GM12878 (cell line): ENCODE measurements around the gene COBLL1.

ENCODE experiments used
- FOXK2 ChIP-seq: fragments of 450-650 bp; IDR thresholded peaks from 2 replicates; pipeline ENCODE4 v1.6.1; 2017; ENCODE audit warnings: mild to moderate bottlenecking, moderate library complexity
- GABPA ChIP-seq: IDR thresholded peaks from 2 replicates; pipeline ENCODE4 v1.6.1; 2014; ENCODE audit warnings: antibody characterized with exemption, low read depth, mild to moderate bottlenecking, inconsistent platforms
- POLR2A ChIP-seq: IDR thresholded peaks from 2 replicates; pipeline ENCODE4 v1.6.1; 2011; ENCODE audit warnings: low read depth, mild to moderate bottlenecking, low read length
- RAD21 ChIP-seq: IDR thresholded peaks from 2 replicates; pipeline ENCODE4 v1.6.1; 2011; ENCODE audit warnings: mild to moderate bottlenecking, low read depth, low read length, moderate library complexity; ENCODE audit not compliant: insufficient read depth
- RB1 ChIP-seq: fragments of 450-650 bp; formaldehyde crosslinking; IDR thresholded peaks from 2 replicates; pipeline ENCODE4 v1.6.1; 2017; ENCODE audit warnings: mild to moderate bottlenecking, borderline replicate concordance
- TF ChIP-seq, protein P1 (sequence below): fragments of 450-650 bp; IDR thresholded peaks from 2 replicates; pipeline ENCODE4 v1.6.1; 2017; ENCODE audit warnings: antibody characterized with exemption, mild to moderate bottlenecking, moderate library complexity

DNA sequence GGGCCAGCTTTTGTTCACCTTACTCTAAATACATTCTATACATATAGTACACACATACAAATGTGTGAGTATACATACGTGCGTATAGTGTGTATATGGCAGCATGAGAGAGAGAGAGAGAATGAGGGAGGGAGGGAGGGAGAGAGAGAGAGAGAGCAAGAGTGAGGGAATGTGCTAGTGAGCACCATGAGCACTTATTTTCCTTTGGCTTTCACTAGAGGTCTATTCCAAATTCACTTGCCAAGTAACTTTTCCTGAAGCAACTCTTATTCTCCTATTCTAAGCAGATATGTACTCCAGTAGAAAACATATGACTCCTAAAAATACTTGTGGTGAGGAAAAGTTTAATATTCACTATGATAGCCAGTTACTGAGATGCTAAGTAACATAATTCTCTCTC, 85.7 kb downstream of the COBLL1 start:
- TF ChIP-seq RAD21 = no peak
- no peak for TF ChIP-seq FOXK2
- TF ChIP-seq POLR2A = no peak
- TF ChIP-seq, protein P1, sequence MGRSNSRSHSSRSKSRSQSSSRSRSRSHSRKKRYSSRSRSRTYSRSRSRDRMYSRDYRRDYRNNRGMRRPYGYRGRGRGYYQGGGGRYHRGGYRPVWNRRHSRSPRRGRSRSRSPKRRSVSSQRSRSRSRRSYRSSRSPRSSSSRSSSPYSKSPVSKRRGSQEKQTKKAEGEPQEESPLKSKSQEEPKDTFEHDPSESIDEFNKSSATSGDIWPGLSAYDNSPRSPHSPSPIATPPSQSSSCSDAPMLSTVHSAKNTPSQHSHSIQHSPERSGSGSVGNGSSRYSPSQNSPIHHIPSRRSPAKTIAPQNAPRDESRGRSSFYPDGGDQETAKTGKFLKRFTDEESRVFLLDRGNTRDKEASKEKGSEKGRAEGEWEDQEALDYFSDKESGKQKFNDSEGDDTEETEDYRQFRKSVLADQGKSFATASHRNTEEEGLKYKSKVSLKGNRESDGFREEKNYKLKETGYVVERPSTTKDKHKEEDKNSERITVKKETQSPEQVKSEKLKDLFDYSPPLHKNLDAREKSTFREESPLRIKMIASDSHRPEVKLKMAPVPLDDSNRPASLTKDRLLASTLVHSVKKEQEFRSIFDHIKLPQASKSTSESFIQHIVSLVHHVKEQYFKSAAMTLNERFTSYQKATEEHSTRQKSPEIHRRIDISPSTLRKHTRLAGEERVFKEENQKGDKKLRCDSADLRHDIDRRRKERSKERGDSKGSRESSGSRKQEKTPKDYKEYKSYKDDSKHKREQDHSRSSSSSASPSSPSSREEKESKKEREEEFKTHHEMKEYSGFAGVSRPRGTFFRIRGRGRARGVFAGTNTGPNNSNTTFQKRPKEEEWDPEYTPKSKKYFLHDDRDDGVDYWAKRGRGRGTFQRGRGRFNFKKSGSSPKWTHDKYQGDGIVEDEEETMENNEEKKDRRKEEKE = no peak
- no peak for TF ChIP-seq GABPA
- TF ChIP-seq RB1 = no peak
